Osteoblast (primary cell): ENCODE data around the gene ENTREP1. TPM values are rescaled to one million over a fixed set of nuclear protein-coding genes. Genes with fewer than 3 reads are reported as not detected.
"Not testable (repeated sequence)": the region's sequence is repeated elsewhere in the genome, so short reads cannot be mapped to it uniquely, and the experiment has no call there.

Experiments
- DNase-seq: peaks from one replicate; pipeline ENCODE4 v3.0.0; 2011; ENCODE audit warnings: low spot score, mixed read lengths; ENCODE audit not compliant: insufficient read length; ENCODE audit errors: missing footprints
- H2AFZ ChIP-seq: 2 replicates; pipeline ENCODE4 v1.6.0; 2011; ENCODE audit warnings: mild to moderate bottlenecking, low read length
- H3K27ac ChIP-seq: 2 replicates; pipeline ENCODE4 v1.5.1; 2011; ENCODE audit warnings: mild to moderate bottlenecking, low read depth, low read length, moderate library complexity
- H3K27me3 ChIP-seq: 2 replicates; pipeline ENCODE4 v1.6.0; 2012; ENCODE audit warnings: mild to moderate bottlenecking, control low read depth, inconsistent platforms, low read length, moderate library complexity; ENCODE audit not compliant: insufficient read depth
- H3K36me3 ChIP-seq: 2 replicates; pipeline ENCODE4 v1.5.1; 2011; ENCODE audit warnings: mild to moderate bottlenecking, low read length, control low read depth, moderate library complexity; ENCODE audit not compliant: insufficient read depth
- H3K4me1 ChIP-seq: 2 replicates; pipeline ENCODE4 v1.5.1; 2011; ENCODE audit warnings: mild to moderate bottlenecking, low read length, control low read depth, moderate library complexity; ENCODE audit not compliant: insufficient read depth
- H3K4me2 ChIP-seq: 2 replicates; pipeline ENCODE4 v1.6.0; 2011; ENCODE audit warnings: mild to moderate bottlenecking, low read length; ENCODE audit not compliant: insufficient read depth
- H3K4me3 ChIP-seq: fragments of 200-600 bp; sonication (generic); 3 replicates; pipeline ENCODE4 v1.5.1; 2012; ENCODE audit warnings: mild to moderate bottlenecking, low read length, inconsistent platforms; ENCODE audit not compliant: insufficient read depth
- H3K79me2 ChIP-seq: 2 replicates; pipeline ENCODE4 v1.6.0; 2012; ENCODE audit warnings: mild to moderate bottlenecking, low read length, control low read depth, inconsistent platforms; ENCODE audit not compliant: insufficient read depth
- H3K9me3 ChIP-seq: 2 replicates; pipeline ENCODE4 v1.5.1; 2011; ENCODE audit warnings: low read depth, low read length, control low read depth
- H4K20me1 ChIP-seq: 2 replicates; pipeline ENCODE4 v1.6.0; 2012; ENCODE audit warnings: mild to moderate bottlenecking, low read length, control low read depth; ENCODE audit not compliant: insufficient read depth
- total RNA-seq: library from RNA; depleted of rRNA; stranded (reverse); fragments of >200 nt; gene quantifications from 2 replicates; pipeline ENCODE4 v1.2.3, GENCODE V29; 2012
- TF ChIP-seq, protein P1 (sequence below): IDR thresholded peaks from 2 replicates; pipeline ENCODE4 v1.5.1; 2011; ENCODE audit warnings: mild to moderate bottlenecking, low read depth, low read length, moderate library complexity; ENCODE audit errors: extremely low read depth

ENTREP1 gene
- total RNA-seq, 1 donor: under 0.01 TPM

DNA sequence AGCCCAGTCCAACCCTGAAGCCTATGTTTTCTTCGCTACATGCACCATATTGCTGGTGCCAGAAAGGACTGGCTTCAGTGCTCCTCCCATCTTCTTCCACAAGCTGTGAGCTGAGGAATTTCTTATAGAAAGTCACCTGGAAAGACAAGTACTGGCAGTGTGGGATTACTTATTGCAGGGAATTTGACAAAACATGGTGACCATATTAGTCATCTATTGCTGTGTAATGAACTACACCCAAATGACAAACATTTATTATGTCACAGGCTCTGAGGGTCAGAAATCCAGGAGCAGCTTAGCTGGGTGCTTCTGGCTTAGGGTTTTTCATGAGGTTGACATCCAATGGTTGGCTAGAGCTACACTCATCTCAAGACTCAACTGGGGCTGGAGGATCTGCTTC lies 75.5 kb downstream of the ENTREP1 start:
- TF ChIP-seq, protein P1, sequence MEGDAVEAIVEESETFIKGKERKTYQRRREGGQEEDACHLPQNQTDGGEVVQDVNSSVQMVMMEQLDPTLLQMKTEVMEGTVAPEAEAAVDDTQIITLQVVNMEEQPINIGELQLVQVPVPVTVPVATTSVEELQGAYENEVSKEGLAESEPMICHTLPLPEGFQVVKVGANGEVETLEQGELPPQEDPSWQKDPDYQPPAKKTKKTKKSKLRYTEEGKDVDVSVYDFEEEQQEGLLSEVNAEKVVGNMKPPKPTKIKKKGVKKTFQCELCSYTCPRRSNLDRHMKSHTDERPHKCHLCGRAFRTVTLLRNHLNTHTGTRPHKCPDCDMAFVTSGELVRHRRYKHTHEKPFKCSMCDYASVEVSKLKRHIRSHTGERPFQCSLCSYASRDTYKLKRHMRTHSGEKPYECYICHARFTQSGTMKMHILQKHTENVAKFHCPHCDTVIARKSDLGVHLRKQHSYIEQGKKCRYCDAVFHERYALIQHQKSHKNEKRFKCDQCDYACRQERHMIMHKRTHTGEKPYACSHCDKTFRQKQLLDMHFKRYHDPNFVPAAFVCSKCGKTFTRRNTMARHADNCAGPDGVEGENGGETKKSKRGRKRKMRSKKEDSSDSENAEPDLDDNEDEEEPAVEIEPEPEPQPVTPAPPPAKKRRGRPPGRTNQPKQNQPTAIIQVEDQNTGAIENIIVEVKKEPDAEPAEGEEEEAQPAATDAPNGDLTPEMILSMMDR: no peak
- no peaks in the 10 kb centered on the region for H3K36me3 ChIP-seq
- H3K9me3 ChIP-seq: no peaks in the 10 kb centered on the region
- no peaks in the 10 kb centered on the region for H3K4me1 ChIP-seq
- DNase-seq: no peak
- no peaks in the 10 kb centered on the region for H4K20me1 ChIP-seq
- no peak overlapping the region for H3K4me2 ChIP-seq
- no peak overlapping the region for H3K4me3 ChIP-seq
- H3K79me2 ChIP-seq: no peaks in the 10 kb centered on the region
- H3K27ac ChIP-seq: no peak overlapping the region
- no peak overlapping the region for H2AFZ ChIP-seq
- peaks cover 5% of the 10 kb centered on the region for H3K27me3 ChIP-seq

DNA sequence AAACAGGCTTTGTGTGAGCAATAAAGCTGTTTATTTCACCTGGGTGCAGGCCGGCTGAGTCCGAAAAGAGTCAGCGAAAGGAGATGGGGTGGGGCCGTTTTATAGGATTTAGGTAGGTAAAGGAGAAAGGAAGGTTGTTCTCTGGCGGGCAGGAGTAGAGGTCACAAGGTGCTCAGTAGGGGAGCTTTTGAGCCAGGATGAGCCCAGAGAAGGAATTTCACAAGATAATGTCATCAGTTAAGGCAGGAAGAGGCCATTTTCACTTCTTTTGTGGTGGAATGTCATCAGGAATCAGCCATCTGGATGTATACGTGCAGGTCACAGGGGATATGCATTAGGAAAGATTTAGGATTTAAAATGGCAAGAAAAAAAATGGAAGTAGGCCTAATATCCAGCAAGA lies 84.9 kb downstream of the ENTREP1 start:
- not testable (repeated sequence) for H3K27ac ChIP-seq, H3K79me2 ChIP-seq, H4K20me1 ChIP-seq, H3K9me3 ChIP-seq, H3K4me3 ChIP-seq, H3K4me1 ChIP-seq, H3K4me2 ChIP-seq, DNase-seq, H3K27me3 ChIP-seq, H3K36me3 ChIP-seq, H2AFZ ChIP-seq

DNA sequence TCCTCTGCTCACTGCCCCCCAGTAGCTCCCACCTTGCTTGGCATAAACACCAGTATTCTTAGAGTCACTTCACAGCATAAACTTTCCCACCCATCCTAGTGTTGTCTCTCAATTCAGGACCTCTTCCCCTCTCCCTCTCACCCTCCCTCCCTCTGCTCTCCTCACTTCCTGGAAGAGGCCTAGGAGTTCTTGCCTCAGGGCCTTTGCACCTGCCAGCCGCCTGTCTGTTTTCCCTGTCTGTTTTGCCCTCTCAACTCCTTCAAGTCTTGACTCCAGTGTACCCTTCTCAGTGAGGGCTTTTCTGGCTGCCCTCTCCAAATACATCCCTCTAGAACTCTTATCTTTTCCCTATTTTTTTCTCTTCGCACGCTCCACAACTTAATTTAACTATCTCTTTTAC lies 86.2 kb downstream of the ENTREP1 start:
- H3K79me2 ChIP-seq: no peaks in the 10 kb centered on the region
- TF ChIP-seq, protein P1: no peak
- H3K27ac ChIP-seq: no peak overlapping the region
- no peak overlapping the region for H3K4me3 ChIP-seq
- no peak for DNase-seq
- H3K27me3 ChIP-seq: no peaks in the 10 kb centered on the region
- H3K36me3 ChIP-seq: no peaks in the 10 kb centered on the region
- H3K4me1 ChIP-seq: peaks cover 3% of the 10 kb centered on the region
- H4K20me1 ChIP-seq: no peaks in the 10 kb centered on the region
- H3K4me2 ChIP-seq: no peak overlapping the region
- H2AFZ ChIP-seq: no peak overlapping the region
- no peaks in the 10 kb centered on the region for H3K9me3 ChIP-seq

DNA sequence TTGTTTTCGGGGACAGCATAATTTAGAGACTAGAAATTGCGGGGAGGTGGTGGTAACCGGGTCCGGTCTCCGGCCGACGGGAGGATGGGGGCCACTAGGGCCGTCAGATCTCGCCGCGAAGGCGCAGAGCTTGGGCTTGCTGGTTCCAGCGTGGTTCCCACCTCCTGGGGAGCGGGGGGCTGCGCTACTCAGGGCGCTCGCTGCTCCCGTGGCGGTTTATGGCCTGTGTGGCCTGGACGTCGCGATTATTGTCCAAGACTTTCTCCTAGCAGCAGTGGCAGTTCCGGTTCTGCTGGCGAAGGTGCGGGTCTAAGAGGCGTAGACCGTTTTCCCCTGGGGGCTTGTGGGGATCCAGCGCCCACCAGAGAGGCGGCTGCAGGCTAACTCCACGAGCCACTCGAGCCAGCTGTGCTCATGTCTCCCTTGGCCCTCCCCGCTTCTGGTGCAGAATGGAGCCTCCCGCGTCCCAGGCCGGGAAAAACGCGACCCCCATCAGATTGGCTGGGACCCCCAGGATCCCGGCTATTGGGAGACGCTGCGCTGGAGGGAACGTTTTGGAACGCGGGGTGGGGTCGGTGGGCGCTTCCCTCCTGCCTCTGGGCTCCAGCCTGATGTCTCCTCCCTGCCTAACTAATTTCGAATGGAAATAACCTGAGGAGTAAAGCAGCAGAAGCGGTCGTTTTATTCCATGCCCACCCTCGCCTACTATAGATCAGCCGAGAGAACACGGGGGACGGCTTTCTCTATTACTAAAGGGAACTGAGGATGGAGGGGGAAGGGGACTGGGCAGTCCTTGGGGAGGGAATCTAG lies 87.1 kb downstream of the ENTREP1 start:
- H3K4me1 ChIP-seq: peaks cover 3% of the 10 kb centered on the region
- no peaks in the 10 kb centered on the region for H3K79me2 ChIP-seq
- H3K9me3 ChIP-seq: no peaks in the 10 kb centered on the region
- no peak for DNase-seq
- H2AFZ ChIP-seq: peak overlapping the region; percentile 90
- H4K20me1 ChIP-seq: no peaks in the 10 kb centered on the region
- H3K27me3 ChIP-seq: no peaks in the 10 kb centered on the region
- H3K4me3 ChIP-seq: no peak overlapping the region
- H3K36me3 ChIP-seq: no peaks in the 10 kb centered on the region
- H3K4me2 ChIP-seq: peak overlapping the region; percentile 80
- no peak overlapping the region for H3K27ac ChIP-seq
- TF ChIP-seq, protein P1: no peak
